Heart left ventricle (tissue), 13 donors: ENCODE measurements around the gene SLC25A13.

Source experiments
- POLR2A ChIP-seq, 2 donors: fragments of 450-650 bp; IDR thresholded peaks; one replicate each; pipeline ENCODE4 v1.6.1; 2017; ENCODE audit warnings: antibody characterized with exemption in 2 of 2, mild to moderate bottlenecking in 2 of 2, moderate library complexity in 2 of 2
- TF ChIP-seq, protein P1 (sequence below), 12 donors: fragments of 200-600 bp; sonication (generic) in 4 of 12; IDR thresholded peaks; one replicate each; pipeline versions ENCODE4 v1.5.0 to v1.8.0; 2018 to 2022; ENCODE audit warnings: antibody characterized with exemption in 12 of 12, mild to moderate bottlenecking in 5 of 12
- donor health status: ischemic (EF 13 %, LVEDD 7.1; RV severe dilation, severe dysfunction).
- donor health status: DM: no; HTN: yes; CAD: no.
- donor health status: DM: no; HTN: no; CAD: no.
- donor health status: ischemic (EF 25% LVEDD 6.9; RV normal size, moderate dysfunction).
- donor health status: ischemic (EF 25% LVEDD 5.7; RV mildly dilated, moderate dysfunction).
- donor health status: ischemic (EF 35%, LVEDD 5.7; RV mildly dilated, moderate dysfunction).
- donor health status: nonischemic (EF 11% LVEDD 7.7; RV severe dilation, severe dysfunction).
- donor health status: DM: yes; HTN: yes; CAD: no.
- donor health status: PGD.
- donor health status: ischemic (EF 29% LVEDD 5.4; RV normal size, mild dysfunction).
- donor health status: nonischemic (EF 23%, LVEDD 6.1; RV moderate dilation, normal function).

DNA sequence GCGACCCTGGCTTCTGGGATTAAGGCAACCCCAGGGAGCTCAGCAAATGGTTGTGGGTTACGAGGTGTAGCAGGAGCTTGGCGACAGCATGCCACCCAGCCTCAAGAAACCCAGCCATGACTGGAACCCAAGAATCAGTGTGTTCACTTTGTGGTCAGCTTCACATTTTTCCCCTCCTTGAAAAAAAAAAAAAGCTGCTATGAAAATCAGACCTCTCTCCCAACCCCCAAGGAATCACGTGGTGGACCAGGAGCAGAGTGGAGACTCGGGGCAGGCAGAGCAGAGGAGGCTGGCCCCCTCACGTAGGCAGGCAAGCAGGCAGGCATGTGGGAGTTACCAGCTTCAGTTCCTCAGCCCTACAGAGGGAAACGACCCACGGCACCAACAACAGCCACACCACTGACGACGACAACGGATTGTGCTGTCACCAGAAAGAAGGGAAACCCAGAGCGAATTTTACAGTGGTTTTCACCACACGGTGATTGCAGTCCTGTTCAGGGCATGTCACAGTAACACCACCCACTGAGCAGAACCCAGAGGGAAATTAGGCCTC is 203.4 kb downstream of the SLC25A13 start:
- TF ChIP-seq, protein P1, sequence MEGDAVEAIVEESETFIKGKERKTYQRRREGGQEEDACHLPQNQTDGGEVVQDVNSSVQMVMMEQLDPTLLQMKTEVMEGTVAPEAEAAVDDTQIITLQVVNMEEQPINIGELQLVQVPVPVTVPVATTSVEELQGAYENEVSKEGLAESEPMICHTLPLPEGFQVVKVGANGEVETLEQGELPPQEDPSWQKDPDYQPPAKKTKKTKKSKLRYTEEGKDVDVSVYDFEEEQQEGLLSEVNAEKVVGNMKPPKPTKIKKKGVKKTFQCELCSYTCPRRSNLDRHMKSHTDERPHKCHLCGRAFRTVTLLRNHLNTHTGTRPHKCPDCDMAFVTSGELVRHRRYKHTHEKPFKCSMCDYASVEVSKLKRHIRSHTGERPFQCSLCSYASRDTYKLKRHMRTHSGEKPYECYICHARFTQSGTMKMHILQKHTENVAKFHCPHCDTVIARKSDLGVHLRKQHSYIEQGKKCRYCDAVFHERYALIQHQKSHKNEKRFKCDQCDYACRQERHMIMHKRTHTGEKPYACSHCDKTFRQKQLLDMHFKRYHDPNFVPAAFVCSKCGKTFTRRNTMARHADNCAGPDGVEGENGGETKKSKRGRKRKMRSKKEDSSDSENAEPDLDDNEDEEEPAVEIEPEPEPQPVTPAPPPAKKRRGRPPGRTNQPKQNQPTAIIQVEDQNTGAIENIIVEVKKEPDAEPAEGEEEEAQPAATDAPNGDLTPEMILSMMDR (IDR thresholded peaks at IDR 0.05) = no peak
- no peak for TF ChIP-seq POLR2A (IDR thresholded peaks at IDR 0.05)
